C4-2B (cell line): ENCODE results near the gene DNLZ.

Experiments
- H3K27ac ChIP-seq: fragments of 450-650 bp; 2 replicates; pipeline ENCODE4 v1.5.1; 2017
- CTCF ChIP-seq: fragments of 450-650 bp; conservative IDR thresholded peaks from 2 replicates; pipeline ENCODE4 v1.5.1; 2017; ENCODE audit warnings: mild to moderate bottlenecking
- ZFX ChIP-seq: fragments of 450-650 bp; IDR thresholded peaks from 2 replicates; pipeline ENCODE4 v1.6.1; 2017

DNLZ gene

GRCh38 chr9:136345281-136346156, 18.0 kb downstream of the DNLZ start:
- no peak; the same call in 1 of the 2 replicates for TF ChIP-seq CTCF
- TF ChIP-seq ZFX: no peak
- H3K27ac ChIP-seq: no peak overlapping the region

GRCh38 chr9:136344544-136345280, 18.8 kb downstream of the DNLZ start:
- H3K27ac ChIP-seq: no peak overlapping the region
- TF ChIP-seq CTCF (no peak), ZFX (no peak)

GRCh38 chr9:136343884-136344269, 19.7 kb downstream of the DNLZ start:
- H3K27ac ChIP-seq: no peak overlapping the region
- no peak for TF ChIP-seq ZFX
- no peak for TF ChIP-seq CTCF

- no peak overlapping the region for H3K27ac ChIP-seq
- no peak for TF ChIP-seq ZFX
Observed at GRCh38 chr9:136343121-136343883, 20.2 kb downstream of the DNLZ start.

GRCh38 chr9:136342181-136343120, 21.1 kb downstream of the DNLZ start:
- TF ChIP-seq ZFX: no peak
- TF ChIP-seq CTCF: no peak
- no peak overlapping the region for H3K27ac ChIP-seq

- no peak for TF ChIP-seq CTCF
- no peak for TF ChIP-seq ZFX
- no peak overlapping the region for H3K27ac ChIP-seq
Observed at GRCh38 chr9:136341769-136342168, 21.8 kb downstream of the DNLZ start.

GRCh38 chr9:136341042-136341655, 22.4 kb downstream of the DNLZ start:
- TF ChIP-seq CTCF: no peak
- no peak for TF ChIP-seq ZFX
- H3K27ac ChIP-seq: no peak overlapping the region
